Smooth muscle cell (in vitro differentiated cells): ENCODE measurements around the gene NPM3. TPM values are rescaled to one million over a fixed set of nuclear protein-coding genes. Genes with fewer than 3 reads are reported as not detected.

Source experiments
- DNase-seq: peaks from one replicate; lab custom pipeline; 2025; ENCODE audit not compliant: unreplicated experiment; lab: John Stamatoyannopoulos, UW
- H2AFZ ChIP-seq: fragments of 200-600 bp; sonication (generic); 2 replicates; pipeline ENCODE4 v1.6.0; 2016; ENCODE audit warnings: antibody characterized with exemption, low read depth, mild to moderate bottlenecking
- H3F3A ChIP-seq: fragments of 200-600 bp; sonication (generic); 2 replicates; pipeline ENCODE4 v1.6.0; 2017; ENCODE audit warnings: antibody characterized with exemption, low read depth
- H3K27ac ChIP-seq: fragments of 200-600 bp; sonication (generic); 2 replicates; pipeline ENCODE4 v1.5.1; 2016; ENCODE audit warnings: low read depth, mild to moderate bottlenecking
- H3K27me3 ChIP-seq: fragments of 200-600 bp; sonication (generic); 2 replicates; pipeline ENCODE4 v1.6.1; 2016; ENCODE audit warnings: low read depth, mild to moderate bottlenecking
- H3K36me3 ChIP-seq: fragments of 200-600 bp; sonication (generic); 2 replicates; pipeline ENCODE4 v1.5.1; 2016; ENCODE audit warnings: low read depth
- H3K4me1 ChIP-seq: fragments of 200-600 bp; sonication (generic); 2 replicates; pipeline ENCODE4 v1.5.1; 2016; ENCODE audit warnings: low read depth
- H3K4me2 ChIP-seq: fragments of 200-600 bp; sonication (generic); 2 replicates; pipeline ENCODE4 v1.6.0; 2016; ENCODE audit warnings: mild to moderate bottlenecking
- H3K4me3 ChIP-seq: fragments of 200-600 bp; sonication (generic); 2 replicates; pipeline ENCODE4 v1.5.1; 2016; ENCODE audit warnings: mild to moderate bottlenecking
- H3K79me2 ChIP-seq: fragments of 200-600 bp; sonication (generic); 2 replicates; pipeline ENCODE4 v1.6.0; 2016; ENCODE audit warnings: low read depth, mild to moderate bottlenecking
- H3K9ac ChIP-seq: fragments of 200-600 bp; sonication (generic); 2 replicates; pipeline ENCODE4 v1.6.0; 2016; ENCODE audit warnings: low read depth
- H3K9me3 ChIP-seq: fragments of 200-600 bp; sonication (generic); replicated peaks from 2 replicates; pipeline ENCODE4 v1.5.1; 2016; ENCODE audit warnings: low read depth
- H4K20me1 ChIP-seq: fragments of 200-600 bp; sonication (generic); 2 replicates; pipeline ENCODE4 v1.6.0; 2016; ENCODE audit warnings: low read depth
- CTCF ChIP-seq: fragments of 200-600 bp; sonication (generic); IDR thresholded peaks from 2 replicates; pipeline ENCODE4 v1.5.1; 2017; ENCODE audit warnings: borderline replicate concordance, mild to moderate bottlenecking, antibody characterized with exemption; ENCODE audit not compliant: insufficient read depth, poor library complexity, severe bottlenecking
- WGBS: methylation state at CpG from one replicate; pipeline ENCODE4 v1.1.7; 2016; ENCODE audit warnings: low lambda C conversion rate; 5-methylcytosine and 5-hydroxymethylcytosine counted together
- polyA plus RNA-seq: library from polyadenylated mRNA; unstranded; fragments of >200 nt; fragmentation: Nextera tagmentation; extraction: Ambion mirVana; gene quantifications from 2 replicates; pipeline ENCODE4 v1.2.1, GENCODE V29; 2016
- total RNA-seq: library from RNA; depleted of rRNA; stranded (reverse); fragments of >200 nt; gene quantifications from 2 replicates; pipeline ENCODE4 v1.2.3, GENCODE V29; 2014

NPM3 gene
- total and polyA plus RNA-seq, 2 experiments from 2014 or later, result 10.2 to 65.0 TPM

- no peaks in the 10 kb centered on the region for H4K20me1 ChIP-seq
Measured at GRCh38 chr10:101744267-101744666, 39.0 kb downstream of the NPM3 start.

GRCh38 chr10:101741938-101742337 is 41.3 kb downstream of the NPM3 start:
- no peak for DNase-seq

More at GRCh38 chr10:101744267-101744666, 39.0 kb downstream of the NPM3 start:
- no peak overlapping the region for H3K4me3 ChIP-seq
- no peak overlapping the region for H3K27ac ChIP-seq
- no peaks in the 10 kb centered on the region for H3K79me2 ChIP-seq
- no peak for DNase-seq
- H3K9ac ChIP-seq, result no peak overlapping the region
- no peaks in the 10 kb centered on the region for H3K36me3 ChIP-seq
- H3K4me1 ChIP-seq, result peaks cover 14% of the 10 kb centered on the region
- H3K27me3 ChIP-seq, result peaks cover 4% of the 10 kb centered on the region
- H2AFZ ChIP-seq, result no peak overlapping the region
- WGBS, result 69% methylated on average over 3 of the region's 3 CpGs
- TF ChIP-seq CTCF, result no peak
- H3F3A ChIP-seq, result no peaks in the 10 kb centered on the region
- no peak overlapping the region for H3K4me2 ChIP-seq
- H3K9me3 ChIP-seq, result no peaks in the 10 kb centered on the region

GRCh38 chr10:101736666-101737065 is 46.6 kb downstream of the NPM3 start:
- no peak for DNase-seq
- TF ChIP-seq CTCF, result no peak
- Histone ChIP-seq H4K20me1 (no peaks in the 10 kb centered on the region), H3K36me3 (no peaks in the 10 kb centered on the region), H3K4me2 (no peak overlapping the region), H3K4me3 (no peak overlapping the region), H3K4me1 (peaks cover 5% of the 10 kb centered on the region), H2AFZ (no peak overlapping the region), H3K27ac (no peak overlapping the region), H3F3A (no peaks in the 10 kb centered on the region), H3K27me3 (peaks cover 16% of the 10 kb centered on the region), H3K9me3 (no peaks in the 10 kb centered on the region), H3K9ac (no peak overlapping the region), H3K79me2 (no peaks in the 10 kb centered on the region)
- 91% methylated on average over 3 of the region's 3 CpGs for WGBS

More at GRCh38 chr10:101741938-101742337, 41.3 kb downstream of the NPM3 start:
- no peak overlapping the region for H3K9ac ChIP-seq
- H3K4me1 ChIP-seq, result no peaks in the 10 kb centered on the region
- TF ChIP-seq CTCF, result no peak
- no peak overlapping the region for H3K4me3 ChIP-seq
- peaks cover 7% of the 10 kb centered on the region for H3K27me3 ChIP-seq
- H2AFZ ChIP-seq, result no peak overlapping the region
- H3K79me2 ChIP-seq, result no peaks in the 10 kb centered on the region
- H3K9me3 ChIP-seq, result no peaks in the 10 kb centered on the region
- 45% methylated on average over 2 of the region's 2 CpGs for WGBS
- H3K4me2 ChIP-seq, result no peak overlapping the region
- H3F3A ChIP-seq, result no peaks in the 10 kb centered on the region
- H3K36me3 ChIP-seq, result no peaks in the 10 kb centered on the region
- H3K27ac ChIP-seq, result no peak overlapping the region
- no peaks in the 10 kb centered on the region for H4K20me1 ChIP-seq

GRCh38 chr10:101732096-101732495 is 51.1 kb downstream of the NPM3 start:
- TF ChIP-seq CTCF, result no peak
- no peak overlapping the region for H3K4me2 ChIP-seq
- H3K9me3 ChIP-seq, result no peaks in the 10 kb centered on the region
- H4K20me1 ChIP-seq, result no peaks in the 10 kb centered on the region
- H3K79me2 ChIP-seq, result no peaks in the 10 kb centered on the region
- WGBS, result 90% methylated on average over 1 of the region's 1 CpG
- no peak overlapping the region for H3K4me3 ChIP-seq
- H3K4me1 ChIP-seq, result peaks cover 5% of the 10 kb centered on the region
- peaks cover 9% of the 10 kb centered on the region for H3K27me3 ChIP-seq
- no peak for DNase-seq
- H3K9ac ChIP-seq, result no peak overlapping the region
- no peak overlapping the region for H3K27ac ChIP-seq
- no peak overlapping the region for H2AFZ ChIP-seq
- no peaks in the 10 kb centered on the region for H3K36me3 ChIP-seq
- H3F3A ChIP-seq, result no peaks in the 10 kb centered on the region

Other genes starting within 250 kb of the NPM3 start
- gene POLL, start 195.2 kb downstream of the NPM3 start, total RNA-seq, result 9.9 and 14.6 TPM in 2 replicates
- 15.1 and 18.1 TPM in 2 replicates for gene POLL, start 195.2 kb downstream of the NPM3 start, polyA plus RNA-seq
- 94.4 and 150 TPM in 2 replicates for gene DPCD, start 195.1 kb downstream of the NPM3 start, total RNA-seq
- 106 and 116 TPM in 2 replicates for gene DPCD, start 195.1 kb downstream of the NPM3 start, polyA plus RNA-seq
- 12.0 and 12.1 TPM in 2 replicates for gene FBXW4, start 88.3 kb downstream of the NPM3 start, total RNA-seq
- gene FBXW4, start 88.3 kb downstream of the NPM3 start, polyA plus RNA-seq, result 7.2 and 11.7 TPM in 2 replicates
- gene FGF8, start 7.3 kb downstream of the NPM3 start, total RNA-seq, result not detected in 2 replicates
- not detected in 2 replicates for gene FGF8, start 7.3 kb downstream of the NPM3 start, polyA plus RNA-seq
- 98.6 and 135 TPM in 2 replicates for gene OGA, start 35.0 kb upstream of the NPM3 start, total RNA-seq
- gene OGA, start 35.0 kb upstream of the NPM3 start, polyA plus RNA-seq, result 54.8 and 78.5 TPM in 2 replicates
- gene KCNIP2, start 60.4 kb upstream of the NPM3 start, total RNA-seq, result 1.3 and 3.9 TPM in 2 replicates
- gene KCNIP2, start 60.4 kb upstream of the NPM3 start, polyA plus RNA-seq, result 0.70 and 0.87 TPM in 2 replicates